Immature natural killer cell (primary cell): ENCODE data around the gene AMIGO2. TPM values are rescaled to one million over a fixed set of nuclear protein-coding genes. Genes with fewer than 3 reads are reported as not detected.

Source experiments
- DNase-seq, 3 donors: peaks; one replicate each; pipeline ENCODE4 v3.0.0; 2022; ENCODE audit warnings: mixed read lengths in 1 of 3
- H3K27ac Mint-ChIP-seq, 6 donors: one replicate each; pipeline ENCODE4 v1.8.0; 2020; ENCODE audit warnings: mixed read lengths in 6 of 6, mild to moderate bottlenecking in 5 of 6, inconsistent platforms in 4 of 6, moderate library complexity in 3 of 6
- H3K27me3 Mint-ChIP-seq, 3 donors: one replicate each; pipeline ENCODE4 v1.8.0; 2020 to 2021; ENCODE audit warnings: low read depth in 3 of 3, mild to moderate bottlenecking in 3 of 3, mixed read lengths in 3 of 3, moderate library complexity in 3 of 3, inconsistent platforms in 1 of 3
- H3K36me3 Mint-ChIP-seq, 3 donors: one replicate each; pipeline ENCODE4 v1.8.0; 2020; ENCODE audit warnings: mixed read lengths in 3 of 3, inconsistent platforms in 2 of 3, mild to moderate bottlenecking in 2 of 3
- H3K4me1 Mint-ChIP-seq, 2 donors: one replicate each; pipeline ENCODE4 v1.8.0; 2020; ENCODE audit warnings: inconsistent platforms in 2 of 2, mild to moderate bottlenecking in 2 of 2, mixed read lengths in 2 of 2, moderate library complexity in 1 of 2
- H3K4me3 Mint-ChIP-seq, 5 donors: one replicate each; pipeline ENCODE4 v1.8.0; 2020; ENCODE audit warnings: mild to moderate bottlenecking in 5 of 5, mixed read lengths in 5 of 5, inconsistent platforms in 3 of 5, moderate library complexity in 3 of 5
- H3K9me3 Mint-ChIP-seq, 6 donors: one replicate each; pipeline ENCODE4 v1.8.0; 2020; ENCODE audit warnings: mild to moderate bottlenecking in 6 of 6, mixed read lengths in 6 of 6, inconsistent platforms in 4 of 6, moderate library complexity in 3 of 6
- polyA plus RNA-seq, 3 donors: library from polyadenylated mRNA; unstranded; fragments of 300-500 nt; fragmentation: Illumina TruSeq; gene quantifications; one replicate each; pipeline ENCODE4 v1.2.3, GENCODE V29; 2021

Gene AMIGO2
- polyA plus RNA-seq, 3 donors from 2014 or later, result 6.5 to 13.3 (median 12.9) TPM

DNA sequence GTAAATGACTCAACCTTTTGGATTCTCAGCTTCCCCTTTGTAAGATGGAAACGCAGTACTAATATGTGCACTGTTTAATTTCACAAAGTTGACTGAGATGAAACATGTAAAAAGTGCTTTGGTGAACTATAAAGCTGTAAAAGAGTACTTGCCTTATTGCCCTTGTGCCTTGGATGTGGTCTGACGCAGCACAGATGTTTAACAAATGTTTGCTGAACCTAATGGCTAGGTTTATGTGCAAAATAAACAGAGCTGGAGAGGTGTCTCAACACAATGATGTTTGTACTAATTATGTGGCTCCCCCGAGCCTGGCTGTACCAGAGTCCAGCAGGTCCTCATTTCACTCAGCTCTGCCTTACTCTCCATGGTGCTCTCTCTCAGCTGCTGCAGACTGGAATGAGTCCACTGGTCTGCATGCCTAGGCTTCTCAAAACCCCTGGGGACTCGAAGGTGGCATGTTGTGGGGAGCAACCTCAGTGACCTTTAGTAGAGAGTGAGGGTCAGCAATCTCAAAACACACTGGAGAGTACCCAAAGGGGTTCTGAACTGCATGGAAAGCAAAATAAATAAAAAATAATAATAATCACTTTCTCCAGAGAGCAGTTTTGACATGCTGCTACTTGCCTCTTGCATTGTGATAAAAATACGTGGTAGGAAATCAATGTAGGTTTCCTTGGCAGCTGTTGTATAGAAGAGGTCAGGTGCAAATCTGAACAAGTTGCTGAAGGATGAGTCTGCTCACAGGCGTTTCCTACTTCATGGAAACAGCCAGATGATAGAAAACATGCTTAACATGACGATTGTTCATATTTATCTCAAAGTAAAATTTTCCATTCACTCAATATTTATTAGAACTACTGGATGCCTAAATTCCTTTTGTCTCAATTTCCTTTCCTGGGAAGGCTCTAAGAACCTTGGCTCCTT is 8.5 kb upstream of the AMIGO2 start:
- Mint-ChIP-seq H3K9me3 (no peaks in the 10 kb centered on the region), H3K36me3 (peaks cover 0 to 5% (median 0%) of the 10 kb centered on the region in 3 donors), H3K27ac (peak overlapping the region in 1 of 6 donors; percentile 43), H3K4me3 (no peak overlapping the region), H3K27me3 (no peaks in the 10 kb centered on the region), H3K4me1 (peaks cover 31 to 37% of the 10 kb centered on the region in 2 donors)
- DNase-seq, result no peak

DNA sequence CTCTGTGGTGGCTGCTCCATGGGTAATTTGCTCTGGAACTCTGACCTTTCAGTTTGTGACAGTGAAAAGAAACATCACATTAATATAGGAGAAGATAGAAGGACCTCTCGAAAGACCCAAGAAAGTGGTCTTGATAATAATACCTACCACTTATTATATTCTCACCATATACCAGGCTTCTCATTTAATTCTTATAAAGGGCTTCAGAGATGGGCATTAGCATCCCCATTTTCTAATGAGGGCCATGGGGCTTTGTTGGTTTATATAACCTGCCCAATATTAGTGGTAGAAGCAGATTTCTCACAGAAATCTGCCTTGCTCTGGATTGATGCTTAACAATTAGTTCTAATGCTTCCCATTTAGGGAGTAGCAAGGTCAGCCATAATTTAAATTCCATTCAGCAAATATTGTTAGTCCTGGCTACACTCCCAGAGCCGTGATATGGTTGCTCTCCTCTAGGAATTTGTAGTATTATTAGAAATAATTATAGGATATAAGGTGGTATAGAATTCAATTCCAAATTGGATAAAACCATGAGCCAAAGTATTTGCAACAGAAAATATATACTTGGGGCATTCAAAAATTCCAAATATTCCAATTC is 7.4 kb upstream of the AMIGO2 start:
- H3K27me3 Mint-ChIP-seq, result no peaks in the 10 kb centered on the region
- H3K9me3 Mint-ChIP-seq, result no peaks in the 10 kb centered on the region
- peaks cover 0 to 5% (median 0%) of the 10 kb centered on the region in 3 donors for H3K36me3 Mint-ChIP-seq
- no peak overlapping the region for H3K4me3 Mint-ChIP-seq
- peaks cover 42 to 48% of the 10 kb centered on the region in 2 donors for H3K4me1 Mint-ChIP-seq
- H3K27ac Mint-ChIP-seq, result peak overlapping the region in 2 of 6 donors; percentile 6 to 12
- DNase-seq, result no peak

DNA sequence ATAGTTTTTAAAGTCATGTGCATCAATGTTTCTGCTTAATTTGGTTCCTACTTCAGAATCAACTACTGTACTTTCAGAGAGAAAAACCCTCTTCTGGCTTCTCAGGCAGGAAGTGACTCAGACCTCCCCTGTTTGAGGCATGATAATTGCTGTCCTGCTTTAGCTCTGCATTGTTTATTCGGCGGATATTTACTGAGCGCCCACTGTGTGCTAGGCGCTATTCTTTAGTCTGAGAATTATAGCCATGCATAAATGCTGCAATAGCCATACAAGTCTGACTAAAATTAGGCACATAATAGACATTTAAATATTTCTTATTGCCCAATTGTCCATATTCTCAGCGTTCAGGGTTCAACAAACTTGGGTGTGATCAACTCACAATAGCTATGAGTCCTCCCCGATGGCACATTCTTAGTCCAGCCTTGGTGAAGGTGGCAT is 6.1 kb upstream of the AMIGO2 start:
- Mint-ChIP-seq H3K27ac (peak overlapping the region; percentile 59 to 90 (median 86)), H3K9me3 (no peaks in the 10 kb centered on the region), H3K4me1 (peaks cover 54 to 61% of the 10 kb centered on the region in 2 donors), H3K36me3 (peaks cover 0 to under 1% (median 0%) of the 10 kb centered on the region in 3 donors), H3K27me3 (peaks cover 0 to 1% (median under 1%) of the 10 kb centered on the region in 3 donors), H3K4me3 (peak overlapping the region; percentile 59 to 78 (median 65))
- DNase-seq, result peak; percentile 34 to 52 (median 39)

DNA sequence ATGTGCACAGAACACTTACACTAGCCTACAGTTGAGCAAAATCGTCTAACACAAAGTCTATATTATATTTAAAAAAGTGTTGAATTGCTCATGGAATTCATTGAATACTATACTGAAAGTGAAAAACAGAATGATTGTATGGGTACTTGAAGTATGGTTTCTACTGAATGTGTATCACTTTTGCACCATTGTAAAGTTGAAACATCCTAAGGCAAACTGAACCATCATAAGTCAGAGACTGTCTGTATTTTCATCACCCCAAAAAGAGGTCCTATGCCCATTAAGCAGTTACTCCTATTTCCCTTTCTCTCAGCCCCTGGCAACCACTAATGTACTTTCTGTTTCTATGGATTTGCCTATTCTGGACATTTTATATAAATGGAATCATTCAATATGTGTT is 4.4 kb upstream of the AMIGO2 start:
- Mint-ChIP-seq H3K27ac (peak overlapping the region; percentile 59 to 95 (median 88)), H3K27me3 (peaks cover 5 to 12% (median 7%) of the 10 kb centered on the region in 3 donors), H3K4me1 (peaks cover 64 to 72% of the 10 kb centered on the region in 2 donors), H3K4me3 (peak overlapping the region in 2 of 5 donors; percentile 0 to 46), H3K36me3 (no peaks in the 10 kb centered on the region), H3K9me3 (no peaks in the 10 kb centered on the region)
- DNase-seq, result no peak

DNA sequence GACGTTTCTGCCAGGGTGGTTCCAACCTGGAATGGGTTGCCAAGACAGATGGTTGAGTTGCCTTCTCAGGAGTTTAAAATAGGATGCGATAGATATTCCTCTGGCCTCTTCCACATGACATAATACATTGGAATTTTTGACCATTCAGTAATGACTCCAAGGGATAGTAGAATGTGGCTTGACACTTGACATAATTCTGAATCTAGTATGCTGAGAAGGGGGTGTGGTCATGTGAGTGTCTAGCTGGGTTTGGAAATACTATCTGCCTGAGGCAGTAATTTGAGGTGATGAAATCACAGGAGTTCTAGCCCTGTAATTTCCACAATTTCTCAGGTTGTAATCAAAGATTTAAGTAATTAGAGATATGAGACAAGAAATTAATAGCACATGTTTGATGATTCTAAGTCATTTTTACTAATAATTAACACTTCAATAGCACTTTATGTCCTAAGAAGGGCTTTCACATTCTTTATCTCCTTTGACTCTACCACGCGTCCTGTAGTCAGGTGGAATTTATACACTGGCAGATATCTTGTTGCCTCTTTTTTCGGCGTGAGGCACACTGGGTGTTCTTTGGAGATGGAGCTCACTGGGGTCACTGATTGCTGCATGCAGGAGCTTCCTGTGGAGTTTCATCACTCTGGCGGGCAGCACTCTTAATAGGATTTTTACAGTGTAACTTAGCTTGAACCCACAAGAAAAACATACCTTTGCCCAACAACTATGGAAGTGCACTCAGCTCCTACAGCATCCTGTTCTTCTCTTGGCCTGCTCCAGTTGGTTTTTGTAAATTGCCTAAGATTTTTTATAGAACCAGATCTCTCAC is 3.2 kb upstream of the AMIGO2 start:
- Mint-ChIP-seq H3K4me1 (peaks cover 75 to 84% of the 10 kb centered on the region in 2 donors), H3K27ac (peak overlapping the region; percentile 59 to 95 (median 91)), H3K36me3 (no peaks in the 10 kb centered on the region), H3K9me3 (no peaks in the 10 kb centered on the region), H3K27me3 (peaks cover 5 to 13% (median 7%) of the 10 kb centered on the region in 3 donors), H3K4me3 (no peak overlapping the region)
- DNase-seq, result no peak

DNA sequence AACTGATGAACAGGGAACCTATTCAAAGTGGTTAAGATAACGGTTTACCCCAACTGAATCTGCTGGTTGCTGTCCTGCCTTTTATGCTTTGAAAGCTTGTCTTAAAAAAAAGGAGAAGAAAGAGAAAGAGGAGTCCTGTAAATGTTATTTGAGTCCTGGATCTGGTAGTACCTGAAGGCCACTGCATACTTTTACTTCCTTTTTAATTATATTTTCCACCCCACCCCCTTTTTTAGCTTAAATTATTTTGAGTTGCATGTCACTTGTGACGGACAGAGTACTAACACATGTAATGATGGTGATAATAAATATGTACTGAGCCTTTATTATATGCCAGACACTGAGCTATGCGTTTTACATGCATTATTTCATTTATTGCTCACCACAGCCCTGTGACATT is 2.5 kb upstream of the AMIGO2 start:
- Mint-ChIP-seq H3K36me3 (no peaks in the 10 kb centered on the region), H3K27me3 (peaks cover 5 to 13% (median 7%) of the 10 kb centered on the region in 3 donors), H3K27ac (peak overlapping the region; percentile 58 to 95 (median 76)), H3K4me3 (peak overlapping the region in 1 of 5 donors; percentile 46), H3K9me3 (no peaks in the 10 kb centered on the region), H3K4me1 (peaks cover 80 to 91% of the 10 kb centered on the region in 2 donors)
- DNase-seq, result no peak

DNA sequence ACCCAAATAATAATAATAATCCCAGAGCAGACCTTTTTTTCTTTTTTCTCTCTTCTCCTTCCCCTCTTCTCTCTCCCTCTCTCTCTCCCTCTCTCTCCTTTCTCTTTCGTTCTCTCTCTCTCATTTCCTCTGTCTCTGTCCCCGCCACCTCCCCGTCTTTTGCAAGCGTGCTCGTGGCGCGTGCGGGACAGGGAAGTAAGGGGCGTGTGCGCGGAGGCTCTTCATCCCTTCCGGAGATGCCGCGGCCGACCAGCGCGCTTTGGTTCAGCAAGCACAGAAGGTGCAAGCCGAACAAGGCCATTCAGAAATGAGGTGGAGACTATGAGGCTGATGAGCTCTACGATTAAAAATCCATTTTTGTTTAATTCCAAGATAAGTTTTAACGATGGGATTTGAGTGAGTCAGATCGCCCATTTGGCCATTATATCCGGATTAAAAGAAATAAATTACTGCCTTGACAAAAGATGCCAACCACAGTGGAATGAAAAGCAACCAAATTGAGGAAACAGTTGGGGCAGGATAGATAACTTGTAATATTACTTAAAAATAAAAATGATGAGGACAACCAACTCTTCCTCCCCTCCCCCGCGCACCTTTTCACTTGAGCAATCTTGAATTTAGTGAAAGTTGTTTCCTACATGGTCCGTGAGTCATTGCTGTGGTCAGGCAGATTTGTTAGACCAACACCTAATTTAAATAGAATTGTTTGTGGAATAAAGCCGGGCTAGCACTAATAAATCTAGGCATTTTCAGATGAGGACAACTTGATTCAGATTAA is 1.2 kb upstream of the AMIGO2 start:
- Mint-ChIP-seq H3K4me3 (peak overlapping the region; percentile 90 to 99 (median 97)), H3K27ac (peak overlapping the region; percentile 84 to 99 (median 94)), H3K9me3 (no peaks in the 10 kb centered on the region), H3K36me3 (no peaks in the 10 kb centered on the region), H3K27me3 (peaks cover 5 to 13% (median 7%) of the 10 kb centered on the region in 3 donors), H3K4me1 (peaks cover 73 to 81% of the 10 kb centered on the region in 2 donors)
- peak; percentile 53 to 62 (median 53) for DNase-seq

DNA sequence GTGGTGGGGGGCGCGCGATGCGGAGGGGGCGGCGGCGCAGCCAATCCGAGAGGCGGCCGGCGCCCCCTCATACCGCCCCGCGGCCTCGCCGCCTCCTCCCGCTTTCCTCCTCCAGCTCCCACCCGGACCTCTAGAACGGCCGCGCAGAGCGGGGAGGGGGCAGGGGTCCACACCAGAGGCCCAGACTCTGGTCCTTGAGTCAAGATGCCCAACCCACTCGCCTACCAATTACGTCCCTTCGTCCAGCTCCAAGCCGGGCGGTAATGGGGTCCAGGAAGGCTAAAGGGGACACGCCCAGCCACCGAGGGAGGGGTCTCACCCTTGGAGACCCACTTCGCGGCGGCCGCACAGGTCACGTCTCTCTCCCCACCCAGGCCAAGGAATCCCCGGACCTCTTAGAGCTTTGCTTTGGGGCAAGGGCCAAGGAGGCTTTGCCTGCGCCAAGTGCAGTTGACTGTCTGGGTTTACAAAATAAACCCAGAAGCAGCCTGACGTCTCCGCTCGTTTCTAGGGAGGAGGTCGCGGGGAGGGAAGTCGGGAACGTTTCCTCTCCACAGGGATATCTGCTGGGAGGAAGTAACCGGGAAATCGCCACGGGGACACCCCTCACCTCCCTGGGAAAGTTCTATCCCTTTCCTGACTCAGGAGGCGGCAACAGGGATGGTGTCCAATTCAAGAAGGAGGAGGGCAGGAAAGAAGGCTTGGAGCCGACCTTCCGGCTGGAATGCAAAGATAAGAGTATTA is 394 bp upstream of the AMIGO2 start:
- peak overlapping the region; percentile 84 to 99 (median 94) for H3K27ac Mint-ChIP-seq
- H3K9me3 Mint-ChIP-seq, result no peaks in the 10 kb centered on the region
- peak overlapping the region; percentile 90 to 99 (median 97) for H3K4me3 Mint-ChIP-seq
- H3K4me1 Mint-ChIP-seq, result peaks cover 66 to 74% of the 10 kb centered on the region in 2 donors
- peaks cover 0 to 5% (median 0%) of the 10 kb centered on the region in 3 donors for H3K36me3 Mint-ChIP-seq
- peak; percentile 30 to 41 (median 31) for DNase-seq
- H3K27me3 Mint-ChIP-seq, result peaks cover 5 to 13% (median 7%) of the 10 kb centered on the region in 3 donors

DNA sequence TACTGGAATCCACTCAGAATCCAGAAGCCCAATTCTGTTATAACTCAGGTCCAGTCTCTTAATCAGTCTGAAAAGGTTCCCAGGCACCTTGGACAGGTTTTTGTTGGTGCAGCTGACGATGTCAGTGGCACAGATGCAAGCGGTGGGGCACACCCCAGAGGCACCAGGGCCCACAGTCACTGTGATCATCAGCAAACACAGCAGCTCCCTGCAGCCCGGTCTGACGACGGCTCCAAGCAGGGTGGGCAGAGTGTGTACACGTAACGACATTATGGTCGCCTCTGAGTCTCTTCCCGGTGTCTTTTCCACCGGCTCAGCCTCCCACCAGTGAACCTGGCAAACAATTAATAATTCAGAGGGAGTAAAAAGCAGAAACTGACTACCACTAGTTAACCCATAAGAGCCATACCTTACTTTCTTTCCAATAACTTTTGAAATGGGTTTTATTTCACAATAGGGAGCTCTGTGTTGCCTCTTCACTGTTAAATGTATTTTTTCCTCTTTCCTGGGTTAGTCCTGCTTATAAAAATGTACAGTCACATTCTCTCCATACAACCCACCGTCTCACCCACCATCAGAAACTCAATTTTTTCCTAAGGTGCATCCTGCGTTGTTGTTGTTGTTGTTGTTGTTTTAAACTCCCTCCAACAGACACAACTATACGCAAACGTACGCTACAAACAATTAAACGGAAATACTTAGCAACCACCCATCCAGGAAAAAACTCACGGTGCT is 859 bp downstream of the AMIGO2 start:
- Mint-ChIP-seq H3K36me3 (peaks cover 0 to 5% (median 0%) of the 10 kb centered on the region in 3 donors), H3K4me3 (peak overlapping the region; percentile 88 to 98 (median 95)), H3K4me1 (peaks cover 55 to 61% of the 10 kb centered on the region in 2 donors), H3K9me3 (no peaks in the 10 kb centered on the region), H3K27ac (peak overlapping the region; percentile 79 to 96 (median 84)), H3K27me3 (peaks cover 5 to 13% (median 7%) of the 10 kb centered on the region in 3 donors)
- peak; percentile 14 to 25 (median 24) for DNase-seq

DNA sequence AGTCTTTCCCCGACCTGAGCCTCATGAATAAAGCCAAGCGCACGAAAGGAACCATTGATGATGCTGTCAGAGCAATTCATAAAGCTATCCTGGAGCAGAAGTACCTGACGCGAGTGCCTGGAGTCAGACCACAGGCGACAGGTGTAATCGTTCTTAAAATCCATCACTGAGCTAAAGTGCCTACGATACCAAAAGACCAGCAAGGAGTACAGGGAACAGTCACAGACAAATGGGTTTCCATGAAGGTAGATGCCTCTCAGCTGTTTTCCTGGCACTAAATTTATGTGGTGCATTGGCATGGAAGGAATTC is 1.7 kb downstream of the AMIGO2 start:
- no peak for DNase-seq
- Mint-ChIP-seq H3K27ac (peak overlapping the region in 1 of 6 donors; percentile 14), H3K27me3 (peaks cover 5 to 13% (median 7%) of the 10 kb centered on the region in 3 donors), H3K4me1 (peaks cover 46 to 53% of the 10 kb centered on the region in 2 donors), H3K36me3 (peaks cover 0 to 5% (median 0%) of the 10 kb centered on the region in 3 donors), H3K9me3 (no peaks in the 10 kb centered on the region), H3K4me3 (peak overlapping the region; percentile 31 to 98 (median 95))

DNA sequence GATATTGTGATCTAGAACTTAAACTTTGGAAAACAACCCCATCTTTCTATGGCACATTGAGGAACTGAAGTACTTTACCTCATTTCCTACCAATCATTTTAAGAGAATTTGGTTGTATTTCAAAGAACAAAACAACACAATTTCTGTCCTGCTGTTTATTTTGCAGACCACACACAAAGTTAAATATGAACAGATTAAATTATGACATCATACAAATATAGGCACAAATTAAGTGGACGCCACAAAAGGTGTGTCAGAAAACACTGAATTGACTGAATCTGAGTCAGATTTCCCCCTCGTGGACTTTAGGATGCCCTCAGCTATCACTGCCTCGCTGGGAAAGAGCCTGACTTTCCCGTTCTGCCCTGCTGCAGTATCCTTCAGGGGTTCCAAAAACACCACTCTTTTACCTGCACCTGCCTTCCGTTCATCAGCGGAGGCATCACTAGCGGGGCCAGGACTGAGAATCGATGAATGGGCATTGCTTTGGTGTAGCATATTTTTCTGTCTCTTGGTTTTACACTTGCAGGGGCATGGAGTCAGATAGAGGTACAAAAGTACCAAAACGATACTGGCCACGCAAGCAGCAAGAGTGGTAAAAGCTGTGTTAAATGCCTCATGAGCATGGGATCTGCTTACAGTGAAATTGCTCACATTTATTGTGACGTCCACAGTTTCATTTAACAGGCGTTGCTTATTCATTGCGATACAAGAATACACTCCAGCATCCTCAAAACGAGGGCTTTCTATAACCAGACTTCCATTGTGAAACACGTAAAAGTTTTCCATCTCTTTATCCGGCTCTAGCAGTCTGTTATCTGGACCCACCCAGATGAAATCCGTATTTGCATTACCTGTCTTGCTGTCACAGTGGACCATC is 2.3 kb downstream of the AMIGO2 start:
- DNase-seq, result no peak
- Mint-ChIP-seq H3K27ac (peak overlapping the region in 1 of 6 donors; percentile 14), H3K4me1 (peaks cover 40 to 47% of the 10 kb centered on the region in 2 donors), H3K27me3 (peaks cover 5 to 13% (median 7%) of the 10 kb centered on the region in 3 donors), H3K4me3 (peak overlapping the region in 4 of 5 donors; percentile 53 to 98 (median 78)), H3K36me3 (peaks cover 0 to 5% (median 0%) of the 10 kb centered on the region in 3 donors), H3K9me3 (no peaks in the 10 kb centered on the region)
